LNCaP clone FGC (cell line): Measurements from ENCODE around the gene DNAJB5.
A peak's percentile ranks its signal among the peaks of the same experiment; 100 is the strongest.

Experiments
- DNase-seq: peaks from one replicate; pipeline ENCODE4 v3.0.0-alpha.2; 2011; ENCODE audit warnings: low read depth
- H3K4me3 ChIP-seq: 2 replicates; pipeline ENCODE4 v1.5.1; 2011; ENCODE audit warnings: mild to moderate bottlenecking, low read depth, low read length, control low read depth
- TF ChIP-seq, protein P1 (sequence below): IDR thresholded peaks from 2 replicates; pipeline ENCODE4 v1.5.1; 2012; ENCODE audit warnings: mild to moderate bottlenecking; ENCODE audit not compliant: control insufficient read depth, insufficient read depth; ENCODE audit errors: extremely low read depth

The DNAJB5 gene

DNA sequence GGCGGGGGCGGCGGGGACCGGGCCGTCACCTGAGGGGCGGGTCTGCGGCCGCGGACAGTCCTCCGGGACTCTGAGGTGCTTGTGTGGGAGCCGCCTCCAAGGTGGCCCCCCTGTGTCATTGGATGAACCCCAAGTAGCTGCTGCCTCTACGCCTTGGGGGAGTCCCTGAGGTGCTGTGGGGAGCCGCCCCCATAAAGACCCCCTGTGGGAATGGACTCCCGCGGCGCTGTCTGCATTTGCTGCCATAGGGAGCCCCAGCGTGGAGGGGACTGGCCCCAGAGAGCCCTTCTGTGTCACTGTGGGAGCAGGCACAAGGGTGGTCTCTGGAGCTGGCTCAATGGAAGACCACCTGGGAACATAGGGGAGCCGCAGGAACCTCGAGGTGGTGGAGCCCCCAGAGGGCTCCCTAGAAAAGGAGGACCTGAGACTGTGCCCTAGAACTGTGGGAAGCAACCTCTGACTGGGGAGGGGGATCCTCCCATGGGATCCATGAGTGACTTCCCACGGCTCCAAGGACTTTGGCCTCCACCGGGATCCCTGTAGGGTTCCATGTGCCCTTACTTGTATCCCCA lies 31.0 kb upstream of the DNAJB5 start:
- H3K4me3 ChIP-seq: peak overlapping the region; percentile 31; the same call in 1 of the 2 replicates
- TF ChIP-seq, protein P1, sequence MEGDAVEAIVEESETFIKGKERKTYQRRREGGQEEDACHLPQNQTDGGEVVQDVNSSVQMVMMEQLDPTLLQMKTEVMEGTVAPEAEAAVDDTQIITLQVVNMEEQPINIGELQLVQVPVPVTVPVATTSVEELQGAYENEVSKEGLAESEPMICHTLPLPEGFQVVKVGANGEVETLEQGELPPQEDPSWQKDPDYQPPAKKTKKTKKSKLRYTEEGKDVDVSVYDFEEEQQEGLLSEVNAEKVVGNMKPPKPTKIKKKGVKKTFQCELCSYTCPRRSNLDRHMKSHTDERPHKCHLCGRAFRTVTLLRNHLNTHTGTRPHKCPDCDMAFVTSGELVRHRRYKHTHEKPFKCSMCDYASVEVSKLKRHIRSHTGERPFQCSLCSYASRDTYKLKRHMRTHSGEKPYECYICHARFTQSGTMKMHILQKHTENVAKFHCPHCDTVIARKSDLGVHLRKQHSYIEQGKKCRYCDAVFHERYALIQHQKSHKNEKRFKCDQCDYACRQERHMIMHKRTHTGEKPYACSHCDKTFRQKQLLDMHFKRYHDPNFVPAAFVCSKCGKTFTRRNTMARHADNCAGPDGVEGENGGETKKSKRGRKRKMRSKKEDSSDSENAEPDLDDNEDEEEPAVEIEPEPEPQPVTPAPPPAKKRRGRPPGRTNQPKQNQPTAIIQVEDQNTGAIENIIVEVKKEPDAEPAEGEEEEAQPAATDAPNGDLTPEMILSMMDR: no peak
- no peak for DNase-seq

DNA sequence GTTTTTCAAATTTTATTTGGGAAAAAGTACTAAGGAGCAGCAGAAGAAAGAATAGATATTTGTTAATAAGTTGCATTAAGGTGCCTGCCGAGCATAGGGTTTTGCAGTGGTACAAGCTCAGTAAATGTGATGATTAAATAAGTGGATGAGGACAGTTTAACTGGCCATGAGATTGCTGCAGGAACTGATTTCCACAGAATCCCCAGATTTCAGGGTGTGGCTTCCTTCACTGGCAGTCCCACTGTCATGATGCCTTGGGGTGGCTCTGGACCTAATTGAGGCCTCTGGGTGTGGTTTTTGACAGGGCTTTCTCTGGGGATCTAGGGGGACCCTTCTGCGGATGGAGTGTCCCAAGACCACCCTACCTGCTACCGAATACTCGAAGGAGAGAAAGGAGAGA lies 30.1 kb upstream of the DNAJB5 start:
- no peak overlapping the region for H3K4me3 ChIP-seq
- no peak for DNase-seq
- TF ChIP-seq, protein P1: no peak

DNA sequence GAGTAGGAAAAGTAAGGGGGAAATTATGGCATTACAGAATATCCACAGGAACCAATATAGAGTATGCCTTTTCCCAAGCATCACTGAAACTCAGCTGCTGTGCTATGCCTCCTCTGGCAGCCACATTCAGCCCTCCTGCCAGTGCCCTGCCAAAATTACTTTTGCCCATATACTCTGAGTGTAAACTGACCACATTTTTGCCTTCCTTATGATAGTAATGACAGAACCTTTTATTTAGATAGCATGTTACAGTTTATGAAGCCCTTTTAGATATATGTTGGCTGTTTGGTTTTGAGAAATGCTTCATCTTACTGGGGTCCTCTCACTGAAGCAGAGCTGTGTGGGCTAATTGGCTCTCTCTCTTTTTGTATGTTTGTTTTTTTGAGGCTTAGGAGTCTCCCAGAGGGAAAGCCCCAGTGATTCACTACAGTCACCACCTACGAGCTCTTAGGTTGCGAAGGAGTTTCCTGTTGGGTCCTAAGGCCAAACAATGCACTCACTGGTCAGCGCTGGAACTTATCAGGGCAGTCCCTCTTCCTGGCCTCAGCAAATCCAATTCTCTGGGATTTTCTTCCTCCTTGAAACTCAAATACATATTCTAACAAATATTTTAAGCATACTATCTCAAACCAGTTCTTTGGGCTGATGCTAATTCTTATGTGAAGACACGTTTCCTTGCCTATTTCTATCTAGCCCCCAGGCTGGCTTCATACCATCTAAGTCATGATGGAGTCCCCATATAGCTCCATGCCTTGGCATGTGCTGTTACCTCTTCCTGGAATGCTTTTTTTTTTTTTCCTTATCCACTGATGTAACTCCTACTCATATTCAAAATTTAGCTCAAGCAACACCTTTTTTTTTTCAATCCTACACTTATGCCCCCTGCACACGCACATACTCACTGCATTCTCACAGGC lies 27.7 kb upstream of the DNAJB5 start:
- TF ChIP-seq, protein P1: no peak
- no peak overlapping the region for H3K4me3 ChIP-seq
- DNase-seq: no peak

DNA sequence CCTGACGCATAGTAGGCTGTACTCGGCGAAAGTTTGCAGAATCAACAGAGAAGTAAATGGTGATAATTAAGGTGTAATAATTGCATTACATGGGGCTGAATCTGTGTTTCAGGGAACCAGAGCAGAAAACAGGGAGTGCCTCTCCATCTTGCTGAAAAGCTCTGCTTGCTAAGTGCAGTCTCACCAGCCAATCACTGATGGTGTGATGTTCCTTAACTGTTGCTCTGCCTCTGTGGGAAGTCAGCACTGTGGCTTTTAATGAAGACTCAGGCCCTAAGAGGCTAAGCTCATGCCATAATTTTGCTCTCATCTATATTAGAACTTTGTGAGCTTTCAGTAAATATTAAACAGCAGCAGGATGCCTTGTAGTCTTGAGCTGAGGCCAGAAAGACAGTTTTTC lies 27.0 kb upstream of the DNAJB5 start:
- TF ChIP-seq, protein P1: no peak
- no peak overlapping the region for H3K4me3 ChIP-seq
- DNase-seq: no peak

DNA sequence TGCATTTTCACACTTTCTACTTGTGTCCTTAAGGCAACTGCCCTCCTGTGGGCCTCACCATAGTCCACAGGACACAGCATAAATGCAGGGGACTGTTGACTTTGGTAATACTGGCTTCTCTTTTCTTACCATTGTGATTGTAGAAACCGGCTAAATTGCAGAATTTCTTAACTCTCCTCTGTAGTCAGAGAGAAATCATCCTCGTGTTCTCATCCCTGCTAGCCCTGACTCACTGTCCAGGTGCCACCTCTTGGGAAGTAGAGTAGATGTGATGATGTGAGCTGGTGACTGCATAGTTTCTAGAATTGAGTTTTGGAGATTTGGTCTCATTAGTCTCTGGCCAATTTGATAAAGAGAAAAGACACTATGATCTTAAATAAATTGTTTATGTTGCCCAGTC lies 26.0 kb upstream of the DNAJB5 start:
- H3K4me3 ChIP-seq: no peak overlapping the region
- DNase-seq: no peak
- TF ChIP-seq, protein P1: no peak

DNA sequence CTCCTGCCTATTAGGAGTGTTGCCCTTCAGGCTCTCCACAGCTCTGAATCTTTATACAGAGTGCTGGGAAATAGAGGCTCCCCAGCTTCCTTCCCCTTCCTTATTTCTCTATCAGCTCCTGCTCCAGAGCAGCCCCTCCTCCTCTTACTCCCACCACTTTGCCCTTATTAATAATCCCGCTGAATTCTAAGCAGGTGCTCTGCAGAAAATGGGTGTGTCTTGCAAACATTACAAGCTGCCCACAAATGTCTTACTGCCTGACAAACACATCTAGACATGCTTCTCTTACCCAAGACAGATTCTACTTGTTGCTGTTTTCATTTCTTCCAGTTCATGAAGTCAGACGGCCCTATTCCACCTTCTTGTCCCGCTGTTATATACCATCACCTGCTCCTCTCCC lies 25.1 kb upstream of the DNAJB5 start:
- TF ChIP-seq, protein P1: no peak
- DNase-seq: no peak
- H3K4me3 ChIP-seq: no peak overlapping the region
